SJCRH30 (cell line): Measurements from ENCODE around the gene POU4F3. TPM values are rescaled to one million over a fixed set of nuclear protein-coding genes. Genes with fewer than 3 reads are reported as not detected.
A peak's percentile ranks its signal among the peaks of the same experiment; 100 is the strongest.

Experiments
- DNase-seq, 2 experiments: peaks; one replicate each; pipeline ENCODE4 v3.0.0-alpha.2; 2015 to 2020
- H3K27ac ChIP-seq: fragments of 250-450 bp; sonication (Bioruptor Pico); 2 replicates; pipeline ENCODE4 v1.5.1; 2020; ENCODE audit warnings: mild to moderate bottlenecking, moderate library complexity
- H3K27me3 ChIP-seq: fragments of 250-450 bp; sonication (Bioruptor Pico); 2 replicates; pipeline ENCODE4 v1.5.1; 2020; ENCODE audit warnings: mild to moderate bottlenecking, moderate library complexity
- H3K36me3 ChIP-seq: fragments of 250-450 bp; sonication (Bioruptor Pico); 2 replicates; pipeline ENCODE4 v1.5.1; 2020; ENCODE audit warnings: mild to moderate bottlenecking, moderate library complexity
- H3K4me1 ChIP-seq: fragments of 250-450 bp; sonication (Bioruptor Pico); 2 replicates; pipeline ENCODE4 v1.5.1; 2020; ENCODE audit warnings: mild to moderate bottlenecking, moderate library complexity
- H3K4me3 ChIP-seq: fragments of 250-450 bp; sonication (Bioruptor Pico); 2 replicates; pipeline ENCODE4 v1.5.1; 2020; ENCODE audit warnings: mild to moderate bottlenecking, moderate library complexity
- H3K9me3 ChIP-seq: fragments of 250-450 bp; sonication (Bioruptor Pico); replicated peaks from 2 replicates; pipeline ENCODE4 v1.5.1; 2020; ENCODE audit warnings: mild to moderate bottlenecking, moderate library complexity
- total RNA-seq: library from RNA; depleted of rRNA; stranded (reverse); fragments of >200 nt; shearing (Covaris generic); gene quantifications from 2 replicates; pipeline ENCODE4 v1.2.3, GENCODE V29; 2014

Gene POU4F3
- total RNA-seq, 1 experiment from 2014 or later = 0.14 TPM

GRCh38 chr5:146345578-146346366, 7.1 kb downstream of the POU4F3 start:
- Histone ChIP-seq H3K27me3 (no peaks in the 10 kb centered on the region; the same call in none of the 2 replicates), H3K4me3 (no peak overlapping the region), H3K36me3 (no peaks in the 10 kb centered on the region), H3K27ac (no peak overlapping the region), H3K4me1 (no peaks in the 10 kb centered on the region), H3K9me3 (no peaks in the 10 kb centered on the region)
- DNase-seq = no peak

GRCh38 chr5:146357126-146357525, 18.5 kb downstream of the POU4F3 start:
- Histone ChIP-seq H3K27me3 (no peaks in the 10 kb centered on the region), H3K27ac (no peak overlapping the region), H3K9me3 (no peaks in the 10 kb centered on the region), H3K36me3 (no peaks in the 10 kb centered on the region), H3K4me1 (no peaks in the 10 kb centered on the region), H3K4me3 (no peak overlapping the region)
- no peak for DNase-seq

DNA sequence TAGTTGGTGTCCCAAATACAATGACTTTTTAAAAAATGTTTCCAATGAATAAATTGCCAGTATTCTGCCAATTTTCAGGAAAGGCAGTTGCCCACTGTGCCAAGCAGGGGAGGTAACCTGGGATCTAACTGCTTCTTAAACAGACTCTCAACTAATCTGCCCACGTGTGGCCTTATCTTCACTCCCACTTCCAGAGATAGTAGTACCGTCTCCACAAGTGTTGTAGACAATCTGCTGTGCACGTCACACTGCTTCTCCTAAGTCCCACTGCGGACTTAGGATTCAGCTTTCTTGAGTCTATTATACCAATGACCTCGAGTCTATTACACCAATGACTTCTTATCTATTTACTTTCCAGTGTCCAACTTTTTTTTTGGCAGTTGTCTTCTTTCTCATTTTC, 21.2 kb downstream of the POU4F3 start:
- no peaks in the 10 kb centered on the region for H3K4me1 ChIP-seq
- H3K9me3 ChIP-seq = no peaks in the 10 kb centered on the region
- H3K4me3 ChIP-seq = no peak overlapping the region
- no peak overlapping the region for H3K27ac ChIP-seq
- H3K36me3 ChIP-seq = no peaks in the 10 kb centered on the region
- H3K27me3 ChIP-seq = no peaks in the 10 kb centered on the region
- no peak for DNase-seq

DNA sequence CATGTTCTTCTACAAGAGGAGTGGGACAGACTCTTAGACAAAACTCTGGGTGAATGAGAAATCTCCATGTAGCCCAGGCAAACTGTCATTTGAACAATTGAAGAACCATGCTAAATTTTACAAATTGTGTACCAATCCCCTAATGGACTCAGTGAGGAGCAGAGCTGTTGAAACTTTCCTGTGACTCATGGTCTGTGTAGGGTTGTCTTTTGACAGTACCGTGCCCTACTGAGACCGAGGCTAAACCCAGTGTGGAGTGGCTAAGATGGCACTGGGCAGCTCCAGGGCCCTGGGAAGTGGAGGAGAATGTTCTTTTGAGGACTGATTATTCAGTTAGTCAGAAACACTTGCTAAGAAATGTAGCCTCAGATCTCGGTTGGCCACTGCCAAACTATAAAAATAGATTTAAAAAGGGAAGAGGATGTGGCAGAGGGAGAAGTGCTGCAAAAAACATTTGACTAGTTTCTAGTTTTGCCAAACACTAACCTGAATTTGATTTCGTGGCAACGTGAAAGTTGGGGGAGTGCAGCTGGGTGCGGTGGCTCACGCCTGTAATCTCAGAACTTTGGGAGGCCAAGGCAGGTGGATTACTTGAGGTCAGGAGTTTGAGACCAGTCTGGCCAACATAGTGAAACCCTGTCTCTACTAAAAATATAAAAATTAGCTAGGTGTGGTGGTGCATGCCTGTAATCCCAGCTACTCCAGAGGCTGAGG, 24.7 kb downstream of the POU4F3 start:
- H3K27ac ChIP-seq = no peak overlapping the region
- peaks cover 5% of the 10 kb centered on the region; the same call in 1 of the 2 replicates for H3K27me3 ChIP-seq
- no peak overlapping the region for H3K4me3 ChIP-seq
- no peaks in the 10 kb centered on the region for H3K9me3 ChIP-seq
- no peak for DNase-seq
- H3K4me1 ChIP-seq = no peaks in the 10 kb centered on the region
- no peaks in the 10 kb centered on the region for H3K36me3 ChIP-seq

- Histone ChIP-seq H3K4me1 (no peaks in the 10 kb centered on the region), H3K36me3 (no peaks in the 10 kb centered on the region), H3K9me3 (no peaks in the 10 kb centered on the region), H3K27ac (no peak overlapping the region), H3K4me3 (no peak overlapping the region), H3K27me3 (peaks cover 5% of the 10 kb centered on the region; the same call in 1 of the 2 replicates)
- peak; percentile 18 to 43 for DNase-seq
Measured at GRCh38 chr5:146365618-146366017, 27.0 kb downstream of the POU4F3 start.

DNA sequence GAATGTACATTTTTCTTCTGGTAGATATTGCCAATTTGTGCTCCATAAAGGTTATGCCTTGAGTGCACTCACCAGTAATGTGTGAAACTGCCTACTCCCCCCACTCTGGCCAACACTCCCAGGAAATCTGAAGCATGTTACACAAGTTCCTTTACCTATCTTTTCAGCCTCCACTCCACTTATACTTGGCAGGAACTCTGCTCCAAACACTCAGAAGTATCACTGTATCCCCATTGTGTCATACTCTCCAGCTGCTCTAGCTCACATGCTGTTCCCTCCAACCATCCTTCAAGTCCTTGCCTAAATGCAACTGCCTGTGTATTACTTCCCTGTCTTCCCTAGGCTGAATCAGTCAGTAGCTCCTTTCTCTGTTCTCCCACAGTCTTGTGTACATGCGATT, 28.3 kb downstream of the POU4F3 start:
- H3K4me1 ChIP-seq = no peaks in the 10 kb centered on the region
- H3K36me3 ChIP-seq = no peaks in the 10 kb centered on the region
- no peak overlapping the region for H3K4me3 ChIP-seq
- H3K9me3 ChIP-seq = no peaks in the 10 kb centered on the region
- DNase-seq = no peak
- peaks cover 5% of the 10 kb centered on the region; the same call in 1 of the 2 replicates for H3K27me3 ChIP-seq
- H3K27ac ChIP-seq = no peak overlapping the region

DNA sequence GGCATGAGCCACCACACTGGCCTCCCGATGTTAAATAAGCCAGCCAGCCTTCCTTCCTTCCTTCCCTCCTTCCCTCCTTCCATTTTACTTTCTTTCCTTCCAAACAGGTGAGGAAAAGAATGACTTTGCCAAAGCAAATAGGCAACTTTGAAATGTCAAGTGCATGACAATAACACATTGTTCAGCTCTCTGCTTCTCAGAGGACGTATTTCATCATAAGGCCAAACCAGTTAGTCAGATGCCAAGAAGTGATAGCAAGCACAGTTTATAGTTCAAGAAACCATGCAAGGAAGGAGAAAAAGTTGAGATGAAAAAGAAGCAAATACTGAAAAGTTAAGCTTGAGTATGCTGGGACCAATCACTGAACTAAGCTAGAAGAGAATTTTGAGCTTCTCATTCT, 29.5 kb downstream of the POU4F3 start:
- Histone ChIP-seq H3K9me3 (no peaks in the 10 kb centered on the region), H3K27ac (no peak overlapping the region), H3K27me3 (peaks cover 5% of the 10 kb centered on the region; the same call in 1 of the 2 replicates), H3K4me3 (no peak overlapping the region), H3K36me3 (no peaks in the 10 kb centered on the region), H3K4me1 (no peaks in the 10 kb centered on the region)
- no peak for DNase-seq

GRCh38 chr5:146369691-146370090, 31.1 kb downstream of the POU4F3 start:
- Histone ChIP-seq H3K4me3 (no peak overlapping the region), H3K4me1 (no peaks in the 10 kb centered on the region), H3K27me3 (peaks cover 5% of the 10 kb centered on the region; the same call in 1 of the 2 replicates), H3K36me3 (no peaks in the 10 kb centered on the region), H3K9me3 (no peaks in the 10 kb centered on the region), H3K27ac (no peak overlapping the region)
- DNase-seq = no peak

DNA sequence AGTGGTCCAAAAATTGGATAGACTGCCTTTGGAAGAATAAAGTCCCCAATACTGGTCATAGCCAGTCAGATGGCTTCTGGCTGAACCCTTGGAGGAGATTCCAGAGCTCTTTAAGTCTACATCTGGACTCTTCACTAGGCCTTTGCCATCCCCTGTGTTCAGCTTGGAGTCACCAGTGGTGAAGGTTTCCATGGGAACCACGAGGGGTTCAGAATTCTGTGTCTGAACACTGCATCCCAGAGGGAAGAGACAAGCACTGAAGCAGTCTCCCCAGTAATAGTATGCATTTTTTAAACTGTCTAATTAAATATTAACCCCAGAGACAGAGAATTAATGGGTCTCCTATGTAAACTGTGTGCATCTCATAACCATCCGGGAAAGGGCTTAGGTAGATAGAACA, 38.2 kb downstream of the POU4F3 start:
- DNase-seq = no peak
- H3K4me3 ChIP-seq = no peak overlapping the region
- H3K4me1 ChIP-seq = no peaks in the 10 kb centered on the region
- no peaks in the 10 kb centered on the region for H3K27me3 ChIP-seq
- H3K9me3 ChIP-seq = no peaks in the 10 kb centered on the region
- H3K27ac ChIP-seq = no peak overlapping the region
- H3K36me3 ChIP-seq = no peaks in the 10 kb centered on the region

DNA sequence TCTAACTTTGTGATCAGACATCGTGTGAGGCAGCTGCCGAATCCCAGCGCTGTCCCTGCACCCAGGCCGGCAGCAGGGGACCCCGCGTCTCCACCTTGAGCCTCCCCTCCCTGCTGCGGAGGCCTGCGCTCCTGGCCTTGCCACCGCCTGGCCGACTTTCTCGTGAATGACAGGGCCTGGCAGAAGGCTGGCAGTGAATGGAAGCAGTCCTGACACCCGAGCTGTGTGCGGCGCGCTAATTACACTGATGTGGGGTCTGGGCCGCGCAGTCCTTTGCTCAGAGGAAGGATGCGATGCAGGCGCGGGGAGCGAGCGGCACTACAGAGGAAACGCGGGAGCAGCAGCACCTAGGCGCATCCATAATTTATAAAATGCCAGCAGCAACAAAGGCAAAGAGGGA, 40.3 kb downstream of the POU4F3 start:
- no peaks in the 10 kb centered on the region for H3K27me3 ChIP-seq
- H3K36me3 ChIP-seq = no peaks in the 10 kb centered on the region
- H3K4me3 ChIP-seq = no peak overlapping the region
- no peak for DNase-seq
- H3K4me1 ChIP-seq = no peaks in the 10 kb centered on the region
- no peaks in the 10 kb centered on the region for H3K9me3 ChIP-seq
- H3K27ac ChIP-seq = no peak overlapping the region

DNA sequence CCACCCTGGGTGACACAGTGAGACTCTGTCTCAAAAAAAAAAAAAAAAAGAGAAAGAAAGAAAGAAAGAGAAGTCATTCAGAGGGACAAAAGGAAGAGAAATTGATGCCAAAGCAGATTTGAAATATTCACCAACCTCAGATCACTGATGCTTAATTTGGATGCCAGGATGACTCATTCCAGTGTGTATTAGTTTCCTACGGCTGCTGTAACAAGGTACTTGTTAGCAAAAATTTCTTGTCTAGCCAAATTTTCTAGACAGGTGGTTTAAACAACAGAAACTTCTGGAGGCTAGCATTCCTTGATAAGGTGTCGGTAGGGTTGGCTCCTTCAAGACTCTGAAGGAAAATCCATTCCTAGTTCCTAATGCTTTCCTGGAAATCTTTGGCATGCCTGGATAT, 42.1 kb downstream of the POU4F3 start:
- Histone ChIP-seq H3K27ac (no peak overlapping the region), H3K4me1 (no peaks in the 10 kb centered on the region), H3K9me3 (no peaks in the 10 kb centered on the region), H3K36me3 (no peaks in the 10 kb centered on the region), H3K4me3 (no peak overlapping the region), H3K27me3 (no peaks in the 10 kb centered on the region)
- DNase-seq = no peak

DNA sequence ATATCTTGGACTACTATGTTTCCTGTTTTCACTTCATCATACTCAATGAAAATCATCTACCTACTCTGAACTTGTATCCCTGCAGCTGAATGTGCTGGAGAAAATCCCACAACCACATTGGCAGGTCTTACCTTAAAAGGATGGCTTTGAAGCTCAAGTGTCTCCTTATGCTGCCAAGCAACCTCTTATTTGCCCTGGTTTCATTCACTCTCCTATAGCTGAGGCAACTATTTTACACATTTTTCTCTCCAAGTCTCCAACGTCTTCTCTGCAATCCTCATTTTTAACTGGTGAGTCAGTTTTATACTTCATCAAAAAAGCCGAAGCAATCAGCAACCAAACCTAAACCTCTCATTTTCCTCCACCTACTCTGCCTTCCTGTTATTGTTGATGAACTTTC, 49.7 kb downstream of the POU4F3 start:
- Histone ChIP-seq H3K27me3 (no peaks in the 10 kb centered on the region), H3K4me3 (no peak overlapping the region), H3K27ac (no peak overlapping the region), H3K9me3 (no peaks in the 10 kb centered on the region), H3K36me3 (no peaks in the 10 kb centered on the region), H3K4me1 (no peaks in the 10 kb centered on the region)
- DNase-seq = no peak

GRCh38 chr5:146390469-146390868, 51.8 kb downstream of the POU4F3 start:
- no peaks in the 10 kb centered on the region for H3K9me3 ChIP-seq
- H3K27ac ChIP-seq = no peak overlapping the region
- 0 out of 2 replicates have a peak, but pooled peaks cover 3% of the 10 kb centered on the region for H3K27me3 ChIP-seq
- DNase-seq = no peak
- H3K4me3 ChIP-seq = no peak overlapping the region
- no peaks in the 10 kb centered on the region for H3K36me3 ChIP-seq
- H3K4me1 ChIP-seq = no peaks in the 10 kb centered on the region
